Tibial nerve (tissue), 4 donors: Measurements from ENCODE around the gene RUNX1.

Experiments
- CTCF ChIP-seq, 5 experiments: fragments of 200-600 bp in 3 of 5; fragments of 450-650 bp in 2 of 5; sonication (generic) in 3 of 5; IDR thresholded peaks; one replicate each; pipeline ENCODE4 v1.5.1; 2016 to 2019; ENCODE audit warnings: antibody characterized with exemption in 5 of 5, mild to moderate bottlenecking in 3 of 5, moderate library complexity in 2 of 5
- EP300 ChIP-seq, 2 donors: sonication (generic); formaldehyde crosslinking; IDR thresholded peaks; one replicate each; pipeline ENCODE4 v1.6.1; 2017; ENCODE audit warnings: antibody characterized with exemption in 2 of 2, mild to moderate bottlenecking in 1 of 2
- POLR2A ChIP-seq, 2 donors: fragments of 450-650 bp; IDR thresholded peaks; one replicate each; pipeline ENCODE4 v1.6.1; 2017; ENCODE audit warnings: antibody characterized with exemption in 2 of 2, mild to moderate bottlenecking in 2 of 2, moderate library complexity in 2 of 2

- TF ChIP-seq CTCF (IDR thresholded peaks at IDR 0.05) = no peak
- TF ChIP-seq EP300 (IDR thresholded peaks at IDR 0.05) = no peak
- TF ChIP-seq POLR2A (IDR thresholded peaks at IDR 0.05) = no peak
Observed at GRCh38 chr21:34781526-34781925, 267.6 kb downstream of the RUNX1 start.
